Ovary (tissue), 9 donors: Measurements from ENCODE around the gene OR2B3. TPM values are rescaled to one million over a fixed set of nuclear protein-coding genes. Genes with fewer than 3 reads are reported as not detected.

Source experiments
- DNase-seq, 5 donors: peaks; one replicate each; pipeline ENCODE4 v3.0.0-alpha.2; 2019 to 2020
- H3K27ac ChIP-seq, 2 donors: fragments of 200-600 bp; one replicate each; pipeline versions ENCODE4 v1.5.1 to v1.8.0; 2019 to 2022
- H3K27me3 ChIP-seq: fragments of 200-600 bp; one replicate; pipeline ENCODE4 v1.8.0; 2022
- H3K36me3 ChIP-seq: fragments of 200-600 bp; sonication (generic); one replicate; pipeline ENCODE4 v1.5.1; 2019
- H3K4me1 ChIP-seq: one replicate; pipeline ENCODE4 v1.8.1; 2013; ENCODE audit warnings: mild to moderate bottlenecking, moderate library complexity; ENCODE audit not compliant: insufficient read depth
- H3K4me3 ChIP-seq: fragments of 200-600 bp; sonication (generic); one replicate; pipeline ENCODE4 v1.5.1; 2017
- H3K9me3 ChIP-seq, 2 donors: fragments of 200-600 bp in 1 of 2; sonication (generic) in 1 of 2; one replicate each; pipeline versions ENCODE4 v1.5.1 to v1.8.1; 2013 to 2019; ENCODE audit warnings: mild to moderate bottlenecking in 1 of 2, moderate library complexity in 1 of 2
- CTCF ChIP-seq, 3 donors: fragments of 450-650 bp in 2 of 3; fragments of 200-600 bp in 1 of 3; IDR thresholded peaks; one replicate each; pipeline versions ENCODE4 v1.5.1 to v1.8.0; 2016 to 2022; ENCODE audit warnings: antibody characterized with exemption in 3 of 3, mild to moderate bottlenecking in 1 of 3
- EP300 ChIP-seq: sonication (generic); formaldehyde crosslinking; IDR thresholded peaks from one replicate; pipeline ENCODE4 v1.6.1; 2017; ENCODE audit warnings: antibody characterized with exemption
- POLR2A ChIP-seq: fragments of 450-650 bp; IDR thresholded peaks from one replicate; pipeline ENCODE4 v1.6.1; 2017; ENCODE audit warnings: antibody characterized with exemption, mild to moderate bottlenecking, moderate library complexity
- WGBS, 3 donors: extraction: QIAGEN DNeasy Blood & Tissue Kit in 1 of 3; methylation state at CpG; one replicate each; pipeline versions ENCODE4 v1.1.5 to v1.1.7; 2013 to 2017; 5-methylcytosine and 5-hydroxymethylcytosine counted together
- intact Hi-C, 4 donors: fragments of 100-400 bp; cut with DNase I; formaldehyde crosslinking; loops; one replicate each; pipeline versions ENCODE4 v1.11.0 to v1.15.1; 2022 to 2023
- polyA plus RNA-seq, 2 donors: library from polyadenylated mRNA; stranded (reverse); fragments of 200-250 nt in 1 of 2; fragments of 350-450 nt in 1 of 2; fragmentation: Illumina TruSeq in 1 of 2; extraction: RNeasy Lipid Tissue Mini Kit (QIAGEN cat#74804) in 1 of 2; gene quantifications; one replicate each; pipeline ENCODE4 v1.2.3, GENCODE V29; 2013 to 2014
- total RNA-seq, 7 donors: library from RNA; depleted of rRNA in 2 of 7; stranded (reverse); fragments of >200 nt in 2 of 7; fragmentation: NEBNext Ultra II Directional in 3 of 7; extraction: Animal tissue kit (Norgen Biotek cat#: 25700) in 3 of 7; gene quantifications; one replicate each; pipeline versions ENCODE4 v1.1.0 to v1.2.4, GENCODE V29; 2016 to 2023
- donor health status: DM: no; HTN: no; CAD: no; lungs with moderate emphysema.
- donor health status: DM: no; HTN: no; CAD: no.
- donor health status: Bipolar disorder and iron deficiency.
- donor health status: DM: yes; HTN: yes; CAD: no.
- donor health status: DM: no; HTN: no; CAD: no.
- donor health status: DM: yes; HTN: yes; CAD: no.

The OR2B3 gene
- total and polyA plus RNA-seq, 9 donors, result not detected

- H3K36me3 ChIP-seq, result no peaks in the 10 kb centered on the region
- WGBS, 3 donors, result 68 to 76% (median 75%) methylated on average over 7 of the region's 7 CpGs
- H3K27ac ChIP-seq, result no peak overlapping the region
- intact Hi-C loops, result no loop called here
- H3K27me3 ChIP-seq, result no peaks in the 10 kb centered on the region
- no peaks in the 10 kb centered on the region for H3K9me3 ChIP-seq
- TF ChIP-seq EP300, result no peak
- no peak for TF ChIP-seq POLR2A
- no peak for TF ChIP-seq CTCF (IDR thresholded peaks at IDR 0.05)
- DNase-seq, result no peak
- H3K4me3 ChIP-seq, result no peak overlapping the region
- H3K4me1 ChIP-seq, result no peaks in the 10 kb centered on the region
Measured at GRCh38 chr6:29112135-29112534, 25.0 kb upstream of the OR2B3 start.

- Histone ChIP-seq H3K4me1 (no peaks in the 10 kb centered on the region), H3K9me3 (no peaks in the 10 kb centered on the region), H3K27me3 (no peaks in the 10 kb centered on the region), H3K36me3 (no peaks in the 10 kb centered on the region), H3K4me3 (no peak within 1 kb of the TSS), H3K27ac (no peak within 1 kb of the TSS)
- 0 to 5% (median 0%) methylated on average over 1 of the region's 1 CpG for WGBS, 3 donors
- DNase-seq, result no peak
- TF ChIP-seq POLR2A, result no peak
- TF ChIP-seq CTCF (IDR thresholded peaks at IDR 0.05), result no peak
- no peak for TF ChIP-seq EP300
- intact Hi-C loops, result no loop called here
Measured at GRCh38 chr6:29107758-29108157, 20.6 kb upstream of the OR2B3 start, which contains the start of gene OR2J3. TSS of gene OR2J3 (plus strand) at chr6:29108058. CDS start at chr6:29111891, 3,833 bp downstream.

GRCh38 chr6:29099190-29099589, 12.1 kb upstream of the OR2B3 start, which contains the start of gene OR2J1:
TSS of gene OR2J1 (plus strand) at chr6:29099490. CDS start at chr6:29100943, 1,453 bp downstream.
- 62 to 79% (median 74%) methylated on average over 3 of the region's 3 CpGs for WGBS, 3 donors
- TF ChIP-seq EP300, result no peak
- TF ChIP-seq CTCF (IDR thresholded peaks at IDR 0.05), result no peak
- TF ChIP-seq POLR2A, result no peak
- no peaks in the 10 kb centered on the region for H3K4me1 ChIP-seq
- H3K9me3 ChIP-seq, result no peaks in the 10 kb centered on the region
- intact Hi-C loops, result no loop called here
- H3K27ac ChIP-seq, result no peak within 1 kb of the TSS
- H3K4me3 ChIP-seq, result no peak within 1 kb of the TSS
- H3K36me3 ChIP-seq, result no peaks in the 10 kb centered on the region
- H3K27me3 ChIP-seq, result no peaks in the 10 kb centered on the region
- no peak for DNase-seq

- Histone ChIP-seq H3K36me3 (no peaks in the 10 kb centered on the region), H3K27me3 (no peaks in the 10 kb centered on the region), H3K27ac (no peak overlapping the region), H3K4me3 (no peak overlapping the region), H3K9me3 (no peaks in the 10 kb centered on the region), H3K4me1 (no peaks in the 10 kb centered on the region)
- DNase-seq, result no peak
- intact Hi-C loops, result no loop called here
- 56 to 76% (median 62%) methylated on average over 1 of the region's 1 CpG for WGBS, 3 donors
- TF ChIP-seq POLR2A (no peak), EP300 (no peak), CTCF (IDR thresholded peaks at IDR 0.05) (no peak)
Measured at GRCh38 chr6:29097803-29098202, 10.7 kb upstream of the OR2B3 start.
